K562 (cell line): ENCODE measurements around the gene LCP2. TPM values are rescaled to one million over a fixed set of nuclear protein-coding genes. Genes with fewer than 3 reads are reported as not detected.

Experiments
- ATAC-seq: fragments of 200-7000 bp; cut with Tn5 transposase; 3 replicates; pipeline ENCODE4 v1.9.1; 2020; ENCODE audit warnings: moderate library complexity
- BruUV-seq: library from RNA; stranded (reverse); fragments of 400-500 nt; replicated peaks from 2 replicates; lab custom pipeline; 2021; lab: Mats Ljungman, UMichigan
- CTCF ChIA-PET: fragments of 300-600 bp; formaldehyde crosslinking; extraction: SDS; loops from one replicate; lab custom pipeline; 2021; ENCODE audit warnings: low intra/inter-chr PET ratio; lab: Yijun Ruan, JAX
- POLR2A ChIA-PET: fragments of 300-600, 350-650 bp; sonication (Branson Sonifier 250); formaldehyde crosslinking; extraction: SDS; loops from one replicate; lab custom pipeline; 2021; ENCODE audit warnings: antibody characterized with exemption, inconsistent platforms; lab: Yijun Ruan, JAX
- DNase-seq, 4 experiments: peaks; one replicate each; pipeline versions ENCODE4 v3.0.0 to v3.0.0-alpha.2; 2011 to 2018; ENCODE audit warnings: low spot score in 3 of 4, mixed read lengths in 3 of 4; ENCODE audit errors: extremely low read depth in 1 of 4
- FAIRE-seq: peaks from 2 replicates; lab custom pipeline; 2011; peaks lifted over from hg19 to GRCh38; lab: Jason Lieb, UNC
- H2AFZ ChIP-seq: 2 replicates; pipeline ENCODE4 v1.6.0; 2011; ENCODE audit warnings: low read depth, low read length, control low read depth, inconsistent platforms
- H3K27ac ChIP-seq: fragments of 200-600 bp; 3 replicates; pipeline ENCODE4 v1.8.0; 2011; ENCODE audit warnings: low read depth, mild to moderate bottlenecking, control low read depth, inconsistent platforms, low read length, moderate library complexity, mixed read lengths; ENCODE audit errors: extremely low read depth
- H3K27me3 ChIP-seq, 2 experiments: fragments of 300-600 bp in 1 of 2; 2 replicates in 1 of 2; 3 replicates in 1 of 2; pipeline versions ENCODE4 v1.6.0 to v1.8.0; 2011; ENCODE audit warnings: inconsistent platforms in 2 of 2, low read length in 2 of 2, mild to moderate bottlenecking in 1 of 2, mixed read lengths in 1 of 2, moderate library complexity in 1 of 2; ENCODE audit not compliant: control insufficient read depth in 2 of 2, insufficient read depth in 2 of 2
- H3K36me3 ChIP-seq: fragments of 300-600 bp; 3 replicates; pipeline ENCODE4 v1.8.0; 2011; ENCODE audit warnings: mild to moderate bottlenecking, low read length, inconsistent platforms; ENCODE audit not compliant: control insufficient read depth, insufficient read depth
- H3K4me1 ChIP-seq, 2 experiments: fragments of 200-600 bp in 1 of 2; replicated peaks in 1 of 2; 2 replicates in 1 of 2; 3 replicates in 1 of 2; pipeline versions ENCODE4 v1.5.1 to v1.8.0; 2011; ENCODE audit warnings: inconsistent platforms in 2 of 2, low read length in 2 of 2, mild to moderate bottlenecking in 1 of 2, mixed read lengths in 1 of 2, moderate library complexity in 1 of 2; ENCODE audit not compliant: control insufficient read depth in 2 of 2, insufficient read depth in 2 of 2
- H3K4me2 ChIP-seq: 2 replicates; pipeline ENCODE4 v1.6.1; 2011; ENCODE audit warnings: low read length, control low read depth, inconsistent platforms, mixed read lengths; ENCODE audit not compliant: insufficient read depth
- H3K4me3 ChIP-seq: fragments of 200-600 bp; sonication (generic), shearing (Covaris generic); 2 replicates; pipeline ENCODE4 v1.5.1; 2016; ENCODE audit warnings: control low read depth, inconsistent platforms
- H3K79me2 ChIP-seq: fragments of 200-600 bp; 3 replicates; pipeline ENCODE4 v1.8.0; 2011; ENCODE audit warnings: low read length, inconsistent platforms; ENCODE audit not compliant: control insufficient read depth, insufficient read depth
- H3K9ac ChIP-seq, 2 experiments: 2 replicates each; pipeline versions ENCODE4 v1.6.0 to v1.6.1; 2011; ENCODE audit warnings: low read depth in 2 of 2, low read length in 2 of 2, control low read depth in 1 of 2, inconsistent platforms in 1 of 2, mild to moderate bottlenecking in 1 of 2, mixed read lengths in 1 of 2; ENCODE audit not compliant: insufficient read depth in 1 of 2
- H3K9me1 ChIP-seq: one replicate; pipeline ENCODE4 v1.6.0; 2011; ENCODE audit warnings: inconsistent platforms, mild to moderate bottlenecking, low read length, moderate library complexity; ENCODE audit not compliant: control insufficient read depth, insufficient read depth
- H3K9me3 ChIP-seq: replicated peaks from 2 replicates; pipeline ENCODE4 v1.5.1; 2011; ENCODE audit warnings: low read depth, low read length, inconsistent platforms; ENCODE audit not compliant: control insufficient read depth, insufficient read depth
- H4K20me1 ChIP-seq: replicated peaks from 2 replicates; pipeline ENCODE4 v1.6.1; 2011; ENCODE audit warnings: low read length, inconsistent platforms, mixed read lengths; ENCODE audit not compliant: control insufficient read depth, insufficient read depth
- ATF7 ChIP-seq: fragments of 450-650 bp; IDR thresholded peaks from 2 replicates; pipeline ENCODE4 v1.7.1; 2014; ENCODE audit warnings: mild to moderate bottlenecking, moderate library complexity
- CBX3 ChIP-seq, 2 experiments: IDR thresholded peaks; 1 replicate in 1 of 2; 2 replicates in 1 of 2; pipeline ENCODE4 v1.6.1; 2012; ENCODE audit warnings: inconsistent platforms in 2 of 2, low read length in 2 of 2, borderline replicate concordance in 1 of 2, control low read depth in 1 of 2
- ETV6 ChIP-seq, 3 experiments: fragments of 150-350 bp in 1 of 3; sonication (generic) in 1 of 3; formaldehyde crosslinking in 1 of 3; IDR thresholded peaks; 2 replicates each; pipeline versions ENCODE4 v1.6.1 to v1.8.0; 2014 to 2022; ENCODE audit warnings: borderline replicate concordance in 2 of 3, low read depth in 2 of 3, antibody characterized with exemption in 1 of 3, low read length in 1 of 3, mild to moderate bottlenecking in 1 of 3, missing genetic modification reagents in 1 of 3
- FOSL1 ChIP-seq: fragments of 200-800 bp; sonication (Bioruptor generic); conservative IDR thresholded peaks from 2 replicates; pipeline ENCODE4 v1.6.1; 2016; ENCODE audit warnings: missing genetic modification characterization, missing compliant biosample characterization
- ILK ChIP-seq: fragments of 450-650 bp; IDR thresholded peaks from 2 replicates; pipeline ENCODE4 v1.6.1; 2016; ENCODE audit warnings: missing genetic modification characterization, low read depth, mild to moderate bottlenecking, missing compliant biosample characterization, moderate library complexity, borderline replicate concordance
- KLF10 ChIP-seq: fragments of 250-450 bp; sonication (Bioruptor Pico); IDR thresholded peaks from 2 replicates; pipeline ENCODE4 v1.6.1; 2021; ENCODE audit warnings: matching md5 sums
- MYBL2 ChIP-seq, 2 experiments: fragments of 450-650 bp in 1 of 2; sonication (generic) in 1 of 2; formaldehyde crosslinking in 1 of 2; IDR thresholded peaks; 2 replicates each; pipeline versions ENCODE4 v1.6.1 to v1.8.1; 2017 to 2022; ENCODE audit warnings: borderline replicate concordance in 1 of 2, inconsistent platforms in 1 of 2, low read depth in 1 of 2, mild to moderate bottlenecking in 1 of 2, missing genetic modification reagents in 1 of 2, moderate library complexity in 1 of 2
- NCOA6 ChIP-seq: fragments of 450-650 bp; IDR thresholded peaks from 2 replicates; pipeline ENCODE4 v1.6.1; 2017; ENCODE audit warnings: mild to moderate bottlenecking
- NR3C1 ChIP-seq: sonication (generic); formaldehyde crosslinking; IDR thresholded peaks from 2 replicates; pipeline ENCODE4 v1.8.1; 2022; ENCODE audit warnings: missing genetic modification reagents
- STAG1 ChIP-seq: sonication (generic); formaldehyde crosslinking; IDR thresholded peaks from 2 replicates; pipeline ENCODE4 v1.5.0; 2020; ENCODE audit warnings: missing genetic modification reagents, borderline replicate concordance
- ZC3H8 ChIP-seq: fragments of 450-650 bp; IDR thresholded peaks from 2 replicates; pipeline ENCODE4 v1.6.1; 2017
- ZEB2 ChIP-seq: fragments of 450-650 bp; IDR thresholded peaks from 2 replicates; pipeline ENCODE4 v1.6.1; 2016
- WGBS: fragments of 100-300 bp; shearing (Covaris generic); methylation state at CpG from one replicate; pipeline ENCODE4 v1.1.6; 2016; ENCODE audit warnings: low coverage, mixed read lengths; ENCODE audit not compliant: insufficient coverage; ENCODE audit errors: missing lambda C conversion rate; 5-methylcytosine and 5-hydroxymethylcytosine counted together
- in situ Hi-C: fragments of 300-500 bp; cut with MboI; formaldehyde crosslinking; loops from 4 replicates; pipeline ENCODE4 v1.15.0; 2018; ENCODE audit warnings: inconsistent platforms, mixed read lengths
- intact Hi-C: fragments of 100-400 bp; cut with micrococcal nuclease; formaldehyde crosslinking; loops from 2 replicates; pipeline ENCODE4 v1.14.2; 2022
- polyA plus RNA-seq, 8 experiments: library from polyadenylated mRNA; depleted of rRNA in 4 of 8; stranded (reverse) in 5 of 8; unstranded in 3 of 8; fragments of >200 nt; fragmentation: Nextera tagmentation in 2 of 8; fragmentation: Illumina TruSeq in 1 of 8; extraction: Ambion mirVana in 2 of 8; extraction: Trizol in 1 of 8; gene quantifications; 2 replicates each; pipeline versions ENCODE4 v1.2.1 to v1.2.3, GENCODE V29; 2011 to 2014; ENCODE audit warnings: inconsistent platforms in 1 of 8, missing spikeins in 1 of 8
- total RNA-seq, 7 experiments: library from RNA; depleted of rRNA in 6 of 7; stranded (reverse); fragments of >200 nt in 6 of 7; fragmentation: Illumina TruSeq in 2 of 7; extraction: Trizol in 2 of 7; gene quantifications; 2 replicates each; pipeline versions ENCODE4 v1.2.1 to v1.2.3, GENCODE V29; 2011 to 2021; ENCODE audit warnings: low replicate concordance in 1 of 7
- TF ChIP-seq, protein P1 (sequence below): fragments of 450-650 bp; IDR thresholded peaks from 2 replicates; pipeline ENCODE4 v1.7.1; 2018; ENCODE audit warnings: mild to moderate bottlenecking, low read depth; ENCODE audit not compliant: partially characterized antibody

LCP2 gene
- total and polyA plus RNA-seq, 9 of the 15 experiments (the other 6 are each of a cell fraction or from before 2014, with no cell fraction given) = 4.0 to 31.3 (median 14.6) TPM

DNA sequence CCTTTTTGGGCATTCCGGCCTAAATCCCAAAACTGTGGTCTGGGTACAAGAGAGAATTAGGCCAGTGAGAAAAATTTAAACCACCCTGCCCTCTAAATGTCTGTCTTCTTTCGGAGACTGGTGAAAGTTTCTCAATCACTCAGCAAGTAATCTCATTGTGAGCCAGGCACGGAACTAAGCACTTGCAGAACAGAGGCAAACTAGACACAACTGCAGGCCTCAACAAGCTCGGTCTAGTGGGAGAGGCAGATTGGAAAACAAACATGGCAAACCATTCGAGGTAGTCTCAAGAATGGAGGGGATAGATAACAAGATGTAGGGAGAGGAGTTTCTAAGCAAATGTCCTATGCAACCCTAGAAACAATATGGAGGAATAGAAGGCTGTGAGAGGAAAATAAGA lies 73.7 kb downstream of the LCP2 start:
- Histone ChIP-seq H2AFZ (no peak overlapping the region), H3K9me1 (no peaks in the 10 kb centered on the region), H3K4me1 (no peaks in the 10 kb centered on the region), H3K9ac (no peak overlapping the region), H3K27ac (no peak overlapping the region), H3K27me3 (no peaks in the 10 kb centered on the region), H4K20me1 (no peaks in the 10 kb centered on the region; the same call in 1 of the 2 replicates), H3K36me3 (no peaks in the 10 kb centered on the region), H3K79me2 (no peaks in the 10 kb centered on the region), H3K4me2 (no peak overlapping the region), H3K9me3 (no peaks in the 10 kb centered on the region), H3K4me3 (no peak overlapping the region)
- no TSS peak for BruUV-seq
- CTCF ChIA-PET = interaction anchor here (2.9 to 4.2 kb wide), 2 partner anchors 114 to 196 kb away, joined by 22 to 58 read pairs; no protein-coding TSS in a partner anchor
- FAIRE-seq (no peak), ATAC-seq (no peak), DNase-seq (no peak)
- POLR2A ChIA-PET = no interaction called here
- intact Hi-C loops = no loop called here
- in situ Hi-C loops = loop anchor here (10.0 to 25.0 kb wide), 2 partner anchors 401 to 1237 kb away; no protein-coding TSS in a partner anchor
- TF ChIP-seq NR3C1 (CRISPR knock-in tag) (no peak), CBX3 (IDR thresholded peaks at IDR 0.05; ENCODE audit: borderline replicate concordance in 1 of 2, low read length in 2 of 2) (no peak), STAG1 (no peak), ATF7 (no peak), FOSL1 (tag) (no peak), ETV6 (IDR thresholded peaks at IDR 0.05; ENCODE audit: borderline replicate concordance in 1 of 2, low read depth in 2 of 2, low read length in 1 of 2) (no peak), ETV6 (CRISPR knock-in tag; IDR thresholded peaks at IDR 0.05; ENCODE audit: borderline replicate concordance) (no peak), NCOA6 (no peak), ILK (tag) (no peak), MYBL2 (IDR thresholded peaks at IDR 0.05; ENCODE audit: low read depth) (no peak), MYBL2 (CRISPR knock-in tag; IDR thresholded peaks at IDR 0.05; ENCODE audit: borderline replicate concordance) (no peak), KLF10 (CRISPR knock-in tag) (no peak), ZC3H8 (no peak), ZEB2 (no peak)
- TF ChIP-seq, protein P1, sequence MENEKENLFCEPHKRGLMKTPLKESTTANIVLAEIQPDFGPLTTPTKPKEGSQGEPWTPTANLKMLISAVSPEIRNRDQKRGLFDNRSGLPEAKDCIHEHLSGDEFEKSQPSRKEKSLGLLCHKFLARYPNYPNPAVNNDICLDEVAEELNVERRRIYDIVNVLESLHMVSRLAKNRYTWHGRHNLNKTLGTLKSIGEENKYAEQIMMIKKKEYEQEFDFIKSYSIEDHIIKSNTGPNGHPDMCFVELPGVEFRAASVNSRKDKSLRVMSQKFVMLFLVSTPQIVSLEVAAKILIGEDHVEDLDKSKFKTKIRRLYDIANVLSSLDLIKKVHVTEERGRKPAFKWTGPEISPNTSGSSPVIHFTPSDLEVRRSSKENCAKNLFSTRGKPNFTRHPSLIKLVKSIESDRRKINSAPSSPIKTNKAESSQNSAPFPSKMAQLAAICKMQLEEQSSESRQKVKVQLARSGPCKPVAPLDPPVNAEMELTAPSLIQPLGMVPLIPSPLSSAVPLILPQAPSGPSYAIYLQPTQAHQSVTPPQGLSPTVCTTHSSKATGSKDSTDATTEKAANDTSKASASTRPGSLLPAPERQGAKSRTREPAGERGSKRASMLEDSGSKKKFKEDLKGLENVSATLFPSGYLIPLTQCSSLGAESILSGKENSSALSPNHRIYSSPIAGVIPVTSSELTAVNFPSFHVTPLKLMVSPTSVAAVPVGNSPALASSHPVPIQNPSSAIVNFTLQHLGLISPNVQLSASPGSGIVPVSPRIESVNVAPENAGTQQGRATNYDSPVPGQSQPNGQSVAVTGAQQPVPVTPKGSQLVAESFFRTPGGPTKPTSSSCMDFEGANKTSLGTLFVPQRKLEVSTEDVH = no peak
- WGBS = 5% methylated on average over 5 of the region's 5 CpGs
